Epithelial cell of proximal tubule (primary cell): ENCODE results near the gene MTURN. TPM values are rescaled to one million over a fixed set of nuclear protein-coding genes. Genes with fewer than 3 reads are reported as not detected.

Experiments used
- DNase-seq: peaks from one replicate; pipeline ENCODE4 v3.0.0-alpha.2; 2011; ENCODE audit warnings: low read depth
- H3K4me3 ChIP-seq: 2 replicates; pipeline ENCODE4 v1.5.1; 2011; ENCODE audit warnings: low read depth, mild to moderate bottlenecking, low read length
- CTCF ChIP-seq: conservative IDR thresholded peaks from 2 replicates; pipeline ENCODE4 v1.5.1; 2012; ENCODE audit warnings: low read depth, mild to moderate bottlenecking, low read length
- total RNA-seq: library from RNA; depleted of rRNA; stranded (reverse); fragments of >200 nt; gene quantifications from 2 replicates; pipeline ENCODE4 v1.2.3, GENCODE V29; 2015

Gene MTURN
- total RNA-seq, 1 donor from 2014 or later: 4.7 TPM

GRCh38 chr7:30181736-30182522 is 47.1 kb downstream of the MTURN start:
- no peak overlapping the region for H3K4me3 ChIP-seq
- no peak for TF ChIP-seq CTCF
- DNase-seq: no peak

GRCh38 chr7:30182814-30183213 is 48.0 kb downstream of the MTURN start:
- DNase-seq: no peak
- H3K4me3 ChIP-seq: no peak overlapping the region
- no peak for TF ChIP-seq CTCF

GRCh38 chr7:30183749-30184369 is 49.1 kb downstream of the MTURN start:
- TF ChIP-seq CTCF: no peak
- no peak overlapping the region for H3K4me3 ChIP-seq
- no peak for DNase-seq

GRCh38 chr7:30184791-30185487 is 50.2 kb downstream of the MTURN start:
- TF ChIP-seq CTCF: no peak
- no peak for DNase-seq
- H3K4me3 ChIP-seq: no peak overlapping the region

GRCh38 chr7:30185496-30185895 is 50.7 kb downstream of the MTURN start:
- no peak for DNase-seq
- TF ChIP-seq CTCF: no peak
- no peak overlapping the region for H3K4me3 ChIP-seq

- no peak for DNase-seq
- no peak for TF ChIP-seq CTCF
- no peak overlapping the region for H3K4me3 ChIP-seq
Measured at GRCh38 chr7:30186725-30187124, 51.9 kb downstream of the MTURN start.
